Left ventricle myocardium inferior (tissue), 1 donor: Measurements from ENCODE around the gene VIPR2. TPM values are rescaled to one million over a fixed set of nuclear protein-coding genes. Genes with fewer than 3 reads are reported as not detected.
"Not testable (repeated sequence)": the region's sequence is repeated elsewhere in the genome, so short reads cannot be mapped to it uniquely, and the experiment has no call there.

Source experiments
- DNase-seq: peaks from one replicate; pipeline ENCODE4 v3.0.0-alpha.2; 2020
- H3K27ac ChIP-seq: fragments of 200-600 bp; replicated peaks from 2 replicates; pipeline ENCODE4 v1.8.0; 2021
- H3K27me3 ChIP-seq: fragments of 200-600 bp; 2 replicates; pipeline ENCODE4 v1.8.0; 2021; ENCODE audit warnings: low read depth
- H3K36me3 ChIP-seq: fragments of 200-600 bp; 2 replicates; pipeline ENCODE4 v1.8.0; 2021
- H3K4me1 ChIP-seq: fragments of 200-600 bp; 2 replicates; pipeline ENCODE4 v1.8.0; 2021
- H3K4me3 ChIP-seq: fragments of 200-600 bp; 2 replicates; pipeline ENCODE4 v1.8.0; 2021; ENCODE audit warnings: mild to moderate bottlenecking, moderate library complexity
- H3K9me3 ChIP-seq: fragments of 200-600 bp; replicated peaks from 2 replicates; pipeline ENCODE4 v1.8.0; 2021
- CTCF ChIP-seq: fragments of 200-600 bp; IDR thresholded peaks from 2 replicates; pipeline ENCODE4 v1.8.0; 2021; ENCODE audit warnings: antibody characterized with exemption, mild to moderate bottlenecking, borderline replicate concordance
- intact Hi-C: fragments of 100-400 bp; cut with micrococcal nuclease; formaldehyde crosslinking; loops from one replicate; pipeline ENCODE4 v1.11.0; 2022
- total RNA-seq: library from RNA; stranded (reverse); fragmentation: NEBNext Ultra II Directional; extraction: Animal tissue kit (Norgen Biotek cat#: 25700); gene quantifications from one replicate; pipeline ENCODE4 v1.2.1, GENCODE V29; 2021
- donor health status: DM: no; HTN: yes; CAD: no; lungs with severe emphysema.

The VIPR2 gene
- total RNA-seq, 1 donor from 2014 or later, result 17.5 TPM

GRCh38 chr7:159083698-159084068 is 61.0 kb downstream of the VIPR2 start:
- Histone ChIP-seq H3K9me3 (no peaks in the 10 kb centered on the region), H3K4me3 (peak overlapping the region; percentile 6), H3K4me1 (peaks cover 38% of the 10 kb centered on the region), H3K27ac (peak overlapping the region; percentile 85), H3K27me3 (no peaks in the 10 kb centered on the region), H3K36me3 (no peaks in the 10 kb centered on the region)
- DNase-seq, result no peak
- intact Hi-C loops, result no loop called here
- TF ChIP-seq CTCF, result no peak

DNA sequence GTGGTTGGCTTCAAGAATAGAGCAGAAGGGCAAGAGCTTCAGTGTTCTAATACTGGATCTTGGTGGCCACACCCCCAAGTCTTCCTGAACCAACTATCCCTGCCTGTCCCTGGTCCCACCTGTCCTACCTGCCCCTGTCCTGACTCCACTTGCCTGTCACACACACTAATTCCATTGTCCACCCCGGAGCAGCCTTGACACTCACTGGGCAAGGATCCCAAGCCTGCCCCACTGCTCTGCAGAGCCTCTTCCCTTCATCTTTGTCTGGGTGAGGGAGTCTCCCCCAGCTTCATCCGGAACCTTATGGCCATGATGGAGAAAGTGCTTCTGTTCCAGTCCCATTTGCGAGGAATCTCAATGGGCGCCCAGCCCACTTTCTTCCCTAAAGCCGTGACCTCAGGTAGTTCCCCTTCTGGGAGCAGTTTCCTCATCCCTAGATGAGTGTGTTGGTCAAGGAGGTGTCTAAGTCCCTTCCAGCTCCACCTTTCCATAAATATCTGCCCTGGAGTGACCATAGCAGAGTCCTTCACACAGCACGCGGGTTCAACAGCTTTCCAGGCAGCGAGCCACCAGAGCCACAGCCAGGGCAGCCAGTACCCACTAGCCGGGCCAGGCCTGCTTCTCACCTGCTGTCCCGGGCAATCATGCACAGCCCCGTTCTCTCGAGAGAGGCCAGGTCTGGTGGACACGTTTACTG is 61.5 kb downstream of the VIPR2 start:
- Histone ChIP-seq H3K27ac (peak overlapping the region; percentile 85), H3K27me3 (no peaks in the 10 kb centered on the region), H3K9me3 (no peaks in the 10 kb centered on the region), H3K36me3 (no peaks in the 10 kb centered on the region), H3K4me3 (no peak overlapping the region), H3K4me1 (peaks cover 33% of the 10 kb centered on the region)
- no peak for DNase-seq
- intact Hi-C loops, result no loop called here
- TF ChIP-seq CTCF, result no peak

GRCh38 chr7:159082075-159082474 is 62.6 kb downstream of the VIPR2 start:
- H3K9me3 ChIP-seq, H3K27me3 ChIP-seq, H3K4me3 ChIP-seq, DNase-seq, intact Hi-C loops, H3K36me3 ChIP-seq, H3K27ac ChIP-seq: not testable (repeated sequence)
- H3K4me1 ChIP-seq, result peaks cover 33% of the 10 kb centered on the region

GRCh38 chr7:159078911-159079270 is 65.8 kb downstream of the VIPR2 start:
- Histone ChIP-seq H3K9me3 (no peaks in the 10 kb centered on the region), H3K4me3 (no peak overlapping the region), H3K27ac (no peak overlapping the region), H3K27me3 (no peaks in the 10 kb centered on the region), H3K36me3 (no peaks in the 10 kb centered on the region), H3K4me1 (peaks cover 19% of the 10 kb centered on the region)
- intact Hi-C loops, result no loop called here
- no peak for DNase-seq
- no peak for TF ChIP-seq CTCF

DNA sequence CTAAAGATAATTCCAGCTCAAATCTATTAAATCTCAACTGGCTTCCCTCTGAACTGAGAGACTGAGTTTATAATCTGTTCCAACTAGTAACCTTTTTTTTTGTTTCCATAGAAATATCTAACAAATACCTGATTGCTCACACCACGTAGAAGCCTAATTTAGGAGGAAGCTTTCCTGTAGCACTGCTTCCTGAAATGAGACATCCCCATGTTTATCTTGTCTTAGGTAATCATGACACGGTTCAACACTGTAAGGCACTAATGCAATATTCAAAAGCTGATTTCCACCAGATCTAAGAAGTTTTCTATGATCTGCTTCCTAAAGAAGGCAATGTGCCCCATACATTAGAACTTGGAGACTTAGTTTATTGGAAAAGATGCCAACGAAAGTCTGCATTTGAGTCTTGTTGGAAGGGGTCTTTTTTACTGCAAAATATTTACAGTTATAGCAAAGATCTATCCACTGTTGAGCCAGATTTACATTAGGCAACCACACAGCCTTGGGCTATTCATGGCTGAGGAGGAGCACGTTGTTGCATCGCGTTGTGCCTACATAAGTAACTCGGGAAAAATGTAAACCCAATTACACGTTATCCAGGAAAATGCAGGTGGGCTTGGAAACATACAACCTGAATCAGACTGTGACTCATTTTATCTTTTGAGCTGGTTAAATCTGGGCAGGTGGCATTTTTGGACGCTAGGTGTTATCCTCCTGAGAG is 66.3 kb downstream of the VIPR2 start:
- DNase-seq, result no peak
- intact Hi-C loops, result no loop called here
- TF ChIP-seq CTCF, result no peak

GRCh38 chr7:159076333-159076732 is 68.3 kb downstream of the VIPR2 start:
- Histone ChIP-seq H3K9me3 (no peaks in the 10 kb centered on the region), H3K27ac (peak overlapping the region; percentile 73), H3K4me1 (peaks cover 5% of the 10 kb centered on the region), H3K4me3 (no peak overlapping the region), H3K36me3 (no peaks in the 10 kb centered on the region), H3K27me3 (no peaks in the 10 kb centered on the region)
- DNase-seq, result no peak
- intact Hi-C loops, result no loop called here
- no peak for TF ChIP-seq CTCF

More for the DNA sequence above, 66.3 kb downstream of the VIPR2 start:
- no peak overlapping the region for H3K4me3 ChIP-seq
- H3K4me1 ChIP-seq, result peaks cover 14% of the 10 kb centered on the region
- no peaks in the 10 kb centered on the region for H3K36me3 ChIP-seq
- H3K27me3 ChIP-seq, result no peaks in the 10 kb centered on the region
- H3K27ac ChIP-seq, result no peak overlapping the region
- no peaks in the 10 kb centered on the region for H3K9me3 ChIP-seq
